ENCODE data around the gene KCNJ6. TPM values are rescaled to one million over a fixed set of nuclear protein-coding genes. Genes with fewer than 3 reads are reported as not detected.

The KCNJ6 gene
- total RNA-seq, 1 experiment from 2014 or later: not detected

GRCh38 chr21:37877171-37877570, 39.1 kb downstream of the KCNJ6 start:
- H3K36me3 ChIP-seq (ENCODE audit: control insufficient read depth, insufficient read depth, low read length): no peaks in the 10 kb centered on the region
- intact Hi-C loops (cut with micrococcal nuclease; ENCODE audit: unreplicated experiment) (no loop called here), in situ Hi-C loops (cut with HindIII; ENCODE audit: low pct_unique_long_range_greater_than_20kb, low sequenced_read_pairs) (no loop called here)
- TF ChIP-seq CTCF (IDR thresholded peaks at IDR 0.05) (no peak), TCF7L2 (IDR thresholded peaks at IDR 0.05; ENCODE audit: low read depth, low read length) (no peak), REST (IDR thresholded peaks at IDR 0.05; ENCODE audit: insufficient read depth in 1 of 2, low read depth in 2 of 2, low read length in 1 of 2) (no peak), POLR2AphosphoS5 (IDR thresholded peaks at IDR 0.05; ENCODE audit: low read depth, low read length) (no peak), SIN3A (IDR thresholded peaks at IDR 0.05; ENCODE audit: borderline replicate concordance, insufficient read depth, low read depth, low read length) (no peak)
- POLR2A ChIA-PET: no interaction called here
- CTCF ChIA-PET: no interaction called here
- ATAC-seq: no peak
- H3K4me3 ChIP-seq (ENCODE audit: low read depth in 2 of 2, low read length in 2 of 2): no peak overlapping the region
- BruUV-seq (replicated peaks): no TSS peak
- no peak for DNase-seq (ENCODE audit: low read depth, low spot score)
- H3K27me3 ChIP-seq (ENCODE audit: control insufficient read depth, insufficient read depth, low read length): no peaks in the 10 kb centered on the region; the same call in 1 of the 2 replicates
- H3K9me3 ChIP-seq (ENCODE audit: control insufficient read depth, insufficient read depth, low read depth, low read length): no peaks in the 10 kb centered on the region
- no peak overlapping the region for H3K27ac ChIP-seq (ENCODE audit: low read length)
- no peaks in the 10 kb centered on the region for H3K4me1 ChIP-seq (ENCODE audit: control insufficient read depth, insufficient read depth, low read length)

GRCh38 chr21:37876561-37876960, 39.7 kb downstream of the KCNJ6 start:
- in situ Hi-C loops (cut with HindIII; ENCODE audit: low pct_unique_long_range_greater_than_20kb, low sequenced_read_pairs) (no loop called here), intact Hi-C loops (cut with micrococcal nuclease; ENCODE audit: unreplicated experiment) (no loop called here)
- no peak overlapping the region for H3K4me3 ChIP-seq (ENCODE audit: low read depth in 2 of 2, low read length in 2 of 2)
- H3K27me3 ChIP-seq (ENCODE audit: control insufficient read depth, insufficient read depth, low read length): no peaks in the 10 kb centered on the region; the same call in 1 of the 2 replicates
- ChIA-PET POLR2A (no interaction called here), CTCF (no interaction called here)
- BruUV-seq (replicated peaks): no TSS peak
- H3K9me3 ChIP-seq (ENCODE audit: control insufficient read depth, insufficient read depth, low read depth, low read length): no peaks in the 10 kb centered on the region
- H3K27ac ChIP-seq (ENCODE audit: low read length): no peak overlapping the region
- DNase-seq (ENCODE audit: low read depth, low spot score) (no peak), ATAC-seq (no peak)
- H3K36me3 ChIP-seq (ENCODE audit: control insufficient read depth, insufficient read depth, low read length): no peaks in the 10 kb centered on the region
- H3K4me1 ChIP-seq (ENCODE audit: control insufficient read depth, insufficient read depth, low read length): no peaks in the 10 kb centered on the region
- TF ChIP-seq SIN3A (IDR thresholded peaks at IDR 0.05; ENCODE audit: borderline replicate concordance, insufficient read depth, low read depth, low read length): no peak
- no peak for TF ChIP-seq TCF7L2 (IDR thresholded peaks at IDR 0.05; ENCODE audit: low read depth, low read length)
- TF ChIP-seq POLR2AphosphoS5 (IDR thresholded peaks at IDR 0.05; ENCODE audit: low read depth, low read length): no peak
- TF ChIP-seq CTCF (IDR thresholded peaks at IDR 0.05): no peak
- TF ChIP-seq REST (IDR thresholded peaks at IDR 0.05; ENCODE audit: insufficient read depth in 1 of 2, low read depth in 2 of 2, low read length in 1 of 2): no peak
